ENCODE measurements around the gene APOB. TPM values are rescaled to one million over a fixed set of nuclear protein-coding genes. Genes with fewer than 3 reads are reported as not detected.

The APOB gene
- total RNA-seq, 4 donors from 2014 or later: 0.95 to 17.4 (median 10.6) TPM

- TF ChIP-seq, protein P1, sequence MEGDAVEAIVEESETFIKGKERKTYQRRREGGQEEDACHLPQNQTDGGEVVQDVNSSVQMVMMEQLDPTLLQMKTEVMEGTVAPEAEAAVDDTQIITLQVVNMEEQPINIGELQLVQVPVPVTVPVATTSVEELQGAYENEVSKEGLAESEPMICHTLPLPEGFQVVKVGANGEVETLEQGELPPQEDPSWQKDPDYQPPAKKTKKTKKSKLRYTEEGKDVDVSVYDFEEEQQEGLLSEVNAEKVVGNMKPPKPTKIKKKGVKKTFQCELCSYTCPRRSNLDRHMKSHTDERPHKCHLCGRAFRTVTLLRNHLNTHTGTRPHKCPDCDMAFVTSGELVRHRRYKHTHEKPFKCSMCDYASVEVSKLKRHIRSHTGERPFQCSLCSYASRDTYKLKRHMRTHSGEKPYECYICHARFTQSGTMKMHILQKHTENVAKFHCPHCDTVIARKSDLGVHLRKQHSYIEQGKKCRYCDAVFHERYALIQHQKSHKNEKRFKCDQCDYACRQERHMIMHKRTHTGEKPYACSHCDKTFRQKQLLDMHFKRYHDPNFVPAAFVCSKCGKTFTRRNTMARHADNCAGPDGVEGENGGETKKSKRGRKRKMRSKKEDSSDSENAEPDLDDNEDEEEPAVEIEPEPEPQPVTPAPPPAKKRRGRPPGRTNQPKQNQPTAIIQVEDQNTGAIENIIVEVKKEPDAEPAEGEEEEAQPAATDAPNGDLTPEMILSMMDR (IDR thresholded peaks at IDR 0.05): no peak
- ATAC-seq (ENCODE audit: low FRiP score) (no peak), DNase-seq (ENCODE audit: low spot score) (no peak)
Observed at GRCh38 chr2:21006423-21007128, 37.3 kb downstream of the APOB start.

DNA sequence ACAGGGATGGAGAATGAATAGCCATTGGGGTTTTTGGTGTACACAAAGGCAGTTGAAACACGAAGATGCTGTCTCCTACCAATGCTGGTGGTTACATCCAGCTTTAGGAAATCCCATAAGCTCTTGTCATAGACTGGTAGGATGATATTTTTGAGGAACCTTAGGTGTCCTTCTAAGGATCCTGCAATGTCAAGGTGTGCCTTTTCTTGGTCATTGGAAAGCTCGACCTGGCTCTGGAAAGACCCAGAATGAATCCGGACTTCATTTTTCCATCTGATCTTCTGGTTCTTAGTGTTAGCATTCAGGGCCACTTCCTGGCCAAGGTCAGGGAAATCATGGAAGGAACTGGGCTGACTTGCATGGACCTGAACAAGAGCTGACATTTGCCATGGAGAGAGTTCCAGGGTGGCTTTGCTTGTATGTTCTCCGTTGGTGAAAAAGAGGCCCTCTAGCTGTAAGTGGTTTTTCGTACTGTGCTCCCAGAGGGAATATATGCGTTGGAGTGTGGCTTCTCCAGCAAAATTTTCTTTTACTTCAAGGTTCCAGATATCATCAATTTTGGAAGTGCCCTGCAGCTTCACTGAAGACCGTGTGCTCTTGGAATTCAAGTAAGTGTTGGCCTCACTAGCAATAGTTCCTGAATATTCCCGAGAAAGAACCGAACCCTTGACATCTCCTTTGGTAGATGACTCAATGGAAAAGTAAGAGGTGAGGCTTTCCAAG is 38.0 kb downstream of the APOB start:
- ATAC-seq (ENCODE audit: low FRiP score) (no peak), DNase-seq (ENCODE audit: low spot score) (no peak)
- TF ChIP-seq, protein P1 (IDR thresholded peaks at IDR 0.05): no peak

DNA sequence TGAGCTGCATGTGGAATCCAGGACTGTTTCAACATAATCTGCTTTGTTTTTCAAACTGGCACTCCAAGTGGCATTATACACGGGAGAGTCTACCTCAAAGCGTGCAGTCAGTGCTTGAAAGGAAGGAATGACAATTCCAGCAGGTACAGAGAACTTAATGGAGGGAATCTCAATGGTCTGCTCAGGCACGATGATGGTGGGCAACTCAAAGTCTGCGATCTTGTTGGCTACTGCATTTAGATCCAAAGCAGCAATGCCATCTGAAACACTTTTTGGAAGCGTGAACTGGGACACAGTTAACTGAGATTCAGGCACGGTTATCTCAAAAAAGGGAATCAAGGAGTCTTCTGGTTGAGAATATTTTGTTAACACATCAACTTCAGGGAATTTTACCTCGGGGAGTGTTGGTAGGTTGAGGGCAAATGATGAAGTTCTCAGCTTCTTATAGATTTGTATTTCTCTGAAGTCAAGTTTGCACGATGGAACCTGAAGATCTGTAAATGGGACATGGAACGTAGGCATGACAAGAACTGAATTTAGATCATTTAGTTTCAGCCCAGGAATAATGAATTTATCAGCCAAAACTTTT is 38.7 kb downstream of the APOB start:
- TF ChIP-seq, protein P1 (IDR thresholded peaks at IDR 0.05): no peak
- DNase-seq (ENCODE audit: low spot score): no peak
- ATAC-seq (ENCODE audit: low FRiP score): no peak

GRCh38 chr2:21004181-21004572 is 39.7 kb downstream of the APOB start:
- no peak for ATAC-seq (ENCODE audit: low FRiP score)
- DNase-seq (ENCODE audit: low spot score): no peak
- TF ChIP-seq, protein P1 (IDR thresholded peaks at IDR 0.05): no peak

- TF ChIP-seq, protein P1 (IDR thresholded peaks at IDR 0.05): no peak
- no peak for ATAC-seq (ENCODE audit: low FRiP score)
- DNase-seq (ENCODE audit: low spot score): no peak
Observed at GRCh38 chr2:21003572-21004180, 40.2 kb downstream of the APOB start.

- TF ChIP-seq, protein P1 (IDR thresholded peaks at IDR 0.05): no peak
Observed at GRCh38 chr2:21002814-21003192, 41.1 kb downstream of the APOB start.

More at GRCh38 chr2:21002814-21003192, 41.1 kb downstream of the APOB start:
- DNase-seq (ENCODE audit: low spot score) (no peak), ATAC-seq (ENCODE audit: low FRiP score) (no peak)

All from omental fat pad (tissue), 4 donors.